PC-9 (cell line): ENCODE results near the gene NECAP2.

Source experiments
- CTCF ChIP-seq: fragments of 200-600 bp; sonication (generic); conservative IDR thresholded peaks from 2 replicates; pipeline ENCODE4 v1.6.1; 2017; ENCODE audit warnings: mixed run types, antibody characterized with exemption, mild to moderate bottlenecking, moderate library complexity
- EZH2 ChIP-seq: fragments of 200-600 bp; sonication (generic); IDR thresholded peaks from 2 replicates; pipeline ENCODE4 v1.8.0; 2017; ENCODE audit warnings: antibody characterized with exemption, low read depth

- TF ChIP-seq CTCF, result no peak
- no peak for TF ChIP-seq EZH2
Measured at GRCh38 chr1:16391411-16391810, 49.1 kb upstream of the NECAP2 start.
